Effector memory CD4-positive, alpha-beta T cell (primary cell): ENCODE results near the gene TXNL1.

Experiments
- DNase-seq, 3 donors: peaks; one replicate each; pipeline ENCODE4 v3.0.0-alpha.2; 2020
- H3K27ac ChIP-seq: 2 replicates; pipeline ENCODE4 v1.7.0; 2013; ENCODE audit warnings: mild to moderate bottlenecking, low read length, moderate library complexity; ENCODE audit not compliant: insufficient read depth, poor library complexity, severe bottlenecking
- H3K27me3 ChIP-seq: replicated peaks from 2 replicates; pipeline ENCODE4 v1.7.0; 2013; ENCODE audit warnings: mild to moderate bottlenecking, low read length; ENCODE audit not compliant: insufficient read depth, control insufficient read depth, poor library complexity, severe bottlenecking
- H3K36me3 ChIP-seq: 2 replicates; pipeline ENCODE4 v1.7.0; 2013; ENCODE audit warnings: mild to moderate bottlenecking, low read length, moderate library complexity; ENCODE audit not compliant: control insufficient read depth, insufficient read depth
- H3K4me1 ChIP-seq: 2 replicates; pipeline ENCODE4 v1.7.0; 2013; ENCODE audit warnings: low read length, mild to moderate bottlenecking; ENCODE audit not compliant: control insufficient read depth, insufficient read depth, poor library complexity, severe bottlenecking
- H3K4me3 ChIP-seq: 2 replicates; pipeline ENCODE4 v1.7.0; 2013; ENCODE audit warnings: low read length, low read depth, mild to moderate bottlenecking; ENCODE audit not compliant: insufficient read depth, poor library complexity, severe bottlenecking
- H3K9me3 ChIP-seq: 2 replicates; pipeline ENCODE4 v1.7.0; 2013; ENCODE audit warnings: mild to moderate bottlenecking, low read length, moderate library complexity; ENCODE audit not compliant: control insufficient read depth
- total RNA-seq, 3 donors: gene quantifications; one replicate each; lab custom pipeline; 2026; lab: John Stamatoyannopoulos, UW

Gene TXNL1
- 36.6 to 44.3 (median 41.3) reads per million in 3 donors for total RNA-seq

- H3K4me1 ChIP-seq = peaks cover 6% of the 10 kb centered on the region
- no peaks in the 10 kb centered on the region for H3K9me3 ChIP-seq
- DNase-seq = peak; percentile 98 to 99 (median 99)
- peak within 1 kb of the TSS; percentile 87 for H3K27ac ChIP-seq
- peak within 1 kb of the TSS; percentile 91 for H3K4me3 ChIP-seq
- no peaks in the 10 kb centered on the region for H3K27me3 ChIP-seq
- H3K36me3 ChIP-seq = no peaks in the 10 kb centered on the region
These were observed at the start of gene TXNL1 for GRCh38 chr18:56638232-56639103. Gene TXNL1, minus strand, starts transcription at chr18:56638592. Its CDS starts 152 bp downstream, at chr18:56638440.

- Histone ChIP-seq H3K27me3 (no peaks in the 10 kb centered on the region), H3K36me3 (peaks cover 11% of the 10 kb centered on the region), H3K9me3 (no peaks in the 10 kb centered on the region), H3K4me3 (no peak overlapping the region), H3K4me1 (no peaks in the 10 kb centered on the region), H3K27ac (no peak overlapping the region)
- DNase-seq = no peak
These were observed 45.9 kb upstream of the TXNL1 start for GRCh38 chr18:56684277-56684676.

- H3K4me1 ChIP-seq = no peaks in the 10 kb centered on the region
- no peaks in the 10 kb centered on the region for H3K9me3 ChIP-seq
- no peak overlapping the region for H3K27ac ChIP-seq
- H3K27me3 ChIP-seq = no peaks in the 10 kb centered on the region
- DNase-seq = no peak
- no peak overlapping the region for H3K4me3 ChIP-seq
- H3K36me3 ChIP-seq = peaks cover 2% of the 10 kb centered on the region
These were observed 40.6 kb upstream of the TXNL1 start for GRCh38 chr18:56678836-56679565.

GRCh38 chr18:56676639-56677038 is 38.2 kb upstream of the TXNL1 start:
- H3K4me1 ChIP-seq = no peaks in the 10 kb centered on the region
- H3K9me3 ChIP-seq = no peaks in the 10 kb centered on the region

GRCh38 chr18:56672981-56673380 is 34.6 kb upstream of the TXNL1 start:
- H3K4me1 ChIP-seq = no peaks in the 10 kb centered on the region
- no peak overlapping the region for H3K27ac ChIP-seq
- H3K9me3 ChIP-seq = no peaks in the 10 kb centered on the region
- no peak overlapping the region for H3K4me3 ChIP-seq
- DNase-seq = no peak
- peaks cover 11% of the 10 kb centered on the region for H3K36me3 ChIP-seq
- H3K27me3 ChIP-seq = no peaks in the 10 kb centered on the region

More at GRCh38 chr18:56676639-56677038, 38.2 kb upstream of the TXNL1 start:
- Histone ChIP-seq H3K27ac (no peak overlapping the region), H3K27me3 (no peaks in the 10 kb centered on the region), H3K36me3 (peaks cover 11% of the 10 kb centered on the region), H3K4me3 (no peak overlapping the region)
- no peak for DNase-seq

GRCh38 chr18:56672391-56672790 is 34.0 kb upstream of the TXNL1 start:
- H3K9me3 ChIP-seq = no peaks in the 10 kb centered on the region

GRCh38 chr18:56662902-56663301 is 24.5 kb upstream of the TXNL1 start:
- Histone ChIP-seq H3K4me1 (no peaks in the 10 kb centered on the region), H3K27ac (no peak overlapping the region), H3K36me3 (no peaks in the 10 kb centered on the region), H3K9me3 (no peaks in the 10 kb centered on the region), H3K4me3 (no peak overlapping the region), H3K27me3 (no peaks in the 10 kb centered on the region)
- no peak for DNase-seq

More at GRCh38 chr18:56672391-56672790, 34.0 kb upstream of the TXNL1 start:
- Histone ChIP-seq H3K27me3 (no peaks in the 10 kb centered on the region), H3K4me1 (no peaks in the 10 kb centered on the region), H3K4me3 (no peak overlapping the region), H3K27ac (no peak overlapping the region), H3K36me3 (peaks cover 11% of the 10 kb centered on the region)
- no peak for DNase-seq

- Histone ChIP-seq H3K27me3 (no peaks in the 10 kb centered on the region), H3K4me3 (no peak overlapping the region), H3K36me3 (no peaks in the 10 kb centered on the region), H3K4me1 (no peaks in the 10 kb centered on the region), H3K27ac (no peak overlapping the region), H3K9me3 (no peaks in the 10 kb centered on the region)
- DNase-seq = no peak
These were observed 24.1 kb upstream of the TXNL1 start for GRCh38 chr18:56662502-56662901.

GRCh38 chr18:56662063-56662408 is 23.6 kb upstream of the TXNL1 start:
- H3K27me3 ChIP-seq = no peaks in the 10 kb centered on the region
- no peak overlapping the region for H3K4me3 ChIP-seq
- no peak overlapping the region for H3K27ac ChIP-seq
- no peaks in the 10 kb centered on the region for H3K4me1 ChIP-seq
- no peaks in the 10 kb centered on the region for H3K36me3 ChIP-seq
- DNase-seq = no peak
- H3K9me3 ChIP-seq = no peaks in the 10 kb centered on the region
